Stimulated activated CD8-positive, alpha-beta memory T cell treated with anti-CD3 and anti-CD28 coated beads, Interleukin-15, amount 100 ng/mL, for 24 hours (primary cell): Measurements from ENCODE around the gene ZSCAN5A.
"Not testable (repeated sequence)": the region's sequence is repeated elsewhere in the genome, so short reads cannot be mapped to it uniquely, and the experiment has no call there.

Experiments
- DNase-seq: peaks from one replicate; pipeline ENCODE4 v3.0.0-alpha.2; 2020; ENCODE audit warnings: low read depth

Gene ZSCAN5A

DNA sequence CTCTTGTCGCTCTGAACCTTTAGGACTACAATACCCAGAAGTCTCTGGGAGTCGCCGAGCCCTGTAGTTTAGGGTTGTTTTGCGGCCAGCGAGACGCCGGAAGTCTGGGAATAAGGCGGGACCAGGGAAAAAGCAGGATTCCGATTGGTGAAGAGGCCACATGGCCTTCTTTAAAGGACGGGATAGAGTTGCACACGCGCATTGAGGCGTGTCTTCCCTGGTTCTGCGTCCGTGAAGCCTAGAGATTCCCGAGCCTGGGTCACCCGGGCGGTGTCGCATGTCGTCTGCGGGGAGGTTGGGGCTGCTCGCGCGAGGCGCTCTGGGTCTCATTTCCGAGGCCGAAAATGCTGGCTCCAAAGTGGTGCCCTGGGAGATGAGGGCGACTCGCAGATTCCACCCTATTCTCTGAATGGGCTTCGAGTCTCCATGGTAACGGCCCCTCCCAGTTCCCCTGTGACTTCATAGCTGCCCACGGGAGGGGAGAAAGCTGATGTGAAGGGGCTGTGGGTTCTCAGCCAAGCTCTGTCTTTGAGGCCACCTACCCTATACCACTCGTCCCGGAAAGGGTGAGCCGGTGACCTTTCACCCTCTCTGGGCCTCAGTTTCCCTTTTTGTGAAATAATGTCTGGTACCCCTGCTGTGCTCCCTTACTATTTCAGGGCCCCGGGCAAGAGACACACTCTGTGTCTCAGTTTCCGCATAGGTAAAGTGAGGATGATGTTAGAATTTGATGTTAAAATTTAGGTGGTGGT, 614 bp upstream of the ZSCAN5A start:
- peak; percentile 63 for DNase-seq

DNA sequence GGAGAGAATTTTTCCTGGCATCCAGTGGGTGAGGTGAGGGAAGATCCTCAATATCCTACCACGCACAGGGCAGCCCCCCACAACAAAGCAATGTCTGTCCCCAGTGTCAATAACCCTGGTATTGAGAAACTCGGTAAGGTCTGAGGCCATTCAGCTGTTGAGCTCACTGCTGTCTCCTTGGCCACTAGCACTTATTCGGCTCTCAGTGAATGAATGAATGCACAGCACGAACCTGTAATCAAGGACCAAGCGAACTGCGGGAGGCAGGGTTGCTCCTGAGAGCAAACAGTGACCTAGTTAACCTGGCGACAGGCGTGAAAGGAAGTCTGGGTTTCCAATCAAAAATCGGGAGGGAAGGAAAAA, 640 bp downstream of the ZSCAN5A start:
- no peak for DNase-seq

DNA sequence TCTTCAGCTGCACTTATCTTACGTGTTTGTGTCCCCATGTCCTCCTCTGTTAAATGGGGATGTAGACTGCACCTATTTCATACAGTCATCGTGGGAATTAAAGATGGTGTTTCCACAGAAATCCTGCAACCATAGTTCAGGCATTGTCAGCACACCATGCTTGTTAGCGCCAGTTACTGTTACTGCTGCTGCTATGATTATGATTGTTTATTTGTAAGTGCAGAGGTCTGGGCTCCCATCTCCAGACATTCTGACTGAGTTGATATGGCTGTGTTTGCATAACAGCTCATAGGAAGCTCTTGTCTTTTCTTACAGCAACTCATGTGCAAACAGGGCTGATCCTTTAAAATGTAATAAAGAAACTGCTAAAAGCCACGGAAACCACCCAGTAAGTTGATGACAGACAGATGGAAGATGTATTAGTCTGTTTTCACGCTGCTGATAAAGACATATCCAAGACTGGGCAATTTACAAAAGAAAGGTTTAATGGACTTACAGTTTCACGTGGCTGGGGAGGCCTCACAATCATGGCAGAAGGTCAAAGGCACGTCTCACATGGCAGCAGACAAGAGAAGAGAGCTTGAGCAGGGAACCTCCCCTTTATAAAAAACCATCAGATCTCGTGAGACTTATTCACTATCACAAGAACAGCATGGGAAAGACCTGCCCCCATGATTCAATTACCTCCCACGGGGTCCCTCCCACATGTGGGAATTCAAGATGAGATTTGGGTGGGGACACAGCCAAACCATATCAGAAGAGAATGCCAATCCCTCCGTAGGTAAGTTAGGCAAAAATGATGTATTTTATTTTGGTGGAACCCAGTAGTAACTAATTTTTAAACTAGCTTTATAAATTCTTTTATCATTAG, 1.6 kb downstream of the ZSCAN5A start:
- DNase-seq, result no peak

DNA sequence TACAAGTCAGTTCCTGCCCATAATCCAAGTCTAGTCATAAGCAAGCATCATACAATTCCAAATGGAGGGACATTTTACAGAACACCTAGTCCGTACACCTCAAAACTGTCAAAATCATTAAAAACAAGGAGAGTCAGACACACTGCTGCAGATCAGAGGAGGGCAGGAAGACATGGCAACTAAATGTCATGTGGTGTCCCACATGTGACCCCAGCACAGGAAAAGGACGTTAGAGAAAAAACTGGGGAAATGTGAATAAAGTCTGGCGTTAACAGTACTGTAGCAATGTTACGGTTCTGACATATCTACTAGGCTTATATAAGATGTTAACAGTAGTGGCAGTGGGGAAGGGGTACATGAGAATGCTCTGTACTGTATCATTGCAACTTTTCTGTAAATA, 2.3 kb downstream of the ZSCAN5A start:
- no peak for DNase-seq

DNA sequence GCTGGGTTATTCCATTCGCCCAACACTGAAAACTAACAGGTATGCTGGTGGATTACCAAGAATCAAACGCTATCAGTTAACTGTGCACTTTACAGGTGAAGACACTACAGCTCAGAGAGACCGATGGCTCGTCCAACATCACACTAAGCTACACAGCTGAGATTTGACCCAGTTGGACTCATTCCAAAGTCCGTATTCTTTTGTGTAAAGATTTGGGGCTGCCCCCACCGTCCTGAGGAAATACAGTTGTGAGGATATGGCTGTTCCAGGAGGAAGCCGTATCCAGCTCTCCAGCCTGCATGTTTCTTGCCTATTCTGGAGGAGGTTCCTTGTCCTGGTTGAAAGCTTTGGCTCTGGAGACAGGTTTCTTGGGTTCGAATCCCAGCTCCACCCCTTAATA, 4.2 kb downstream of the ZSCAN5A start:
- DNase-seq, result no peak

DNA sequence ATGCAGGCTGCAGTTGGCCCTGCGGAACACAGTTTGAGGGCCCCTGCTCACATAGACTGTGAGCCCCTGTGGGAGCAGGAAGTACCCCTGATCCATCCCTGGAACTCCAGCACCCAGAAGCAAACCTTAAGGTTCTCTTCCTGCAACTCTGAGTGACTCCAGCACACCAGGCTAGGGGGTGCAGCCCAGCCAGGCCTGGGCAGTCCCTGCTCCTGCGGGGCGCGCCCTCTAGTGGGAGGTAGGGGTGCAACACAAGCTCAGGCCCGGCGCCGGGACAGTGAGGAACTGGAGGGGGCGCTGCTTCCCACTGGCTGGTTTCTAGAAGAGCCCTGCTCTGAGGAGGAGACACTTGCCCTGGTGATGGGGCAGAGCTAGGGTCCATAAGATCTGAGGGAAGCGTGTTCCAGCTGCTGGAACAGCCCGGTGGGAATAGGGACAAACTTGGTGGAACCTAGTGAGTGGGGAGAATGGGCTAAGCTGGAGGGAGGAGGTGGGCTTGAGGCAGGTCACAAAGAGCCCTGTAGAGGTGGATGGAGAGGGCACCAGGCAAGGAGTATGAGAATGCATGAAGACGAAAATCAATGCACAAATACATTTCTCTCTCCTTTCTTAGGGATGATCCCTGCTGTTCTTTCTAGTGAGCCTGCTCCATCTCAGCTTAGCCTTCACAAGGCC, 5.0 kb downstream of the ZSCAN5A start:
- peak; percentile 9 for DNase-seq

DNA sequence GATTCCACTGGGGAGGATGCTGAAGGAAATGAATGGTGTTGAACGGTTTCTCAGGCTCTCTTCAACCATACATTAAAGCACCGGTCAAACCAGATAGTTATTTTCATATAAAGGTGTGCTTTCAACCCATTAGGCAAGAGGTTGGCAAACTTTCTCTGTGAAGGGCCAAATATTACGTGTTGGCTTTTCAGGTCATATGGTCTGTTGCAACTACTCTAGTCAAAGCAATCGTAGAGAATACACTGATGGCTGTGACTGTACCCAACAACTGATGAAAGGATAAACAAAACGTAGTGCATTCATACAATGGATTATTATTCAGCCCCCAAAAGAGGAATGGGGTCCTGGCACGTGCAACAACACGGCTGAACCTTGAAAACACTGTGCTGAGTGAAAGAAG, 5.8 kb downstream of the ZSCAN5A start:
- DNase-seq, result no peak

DNA sequence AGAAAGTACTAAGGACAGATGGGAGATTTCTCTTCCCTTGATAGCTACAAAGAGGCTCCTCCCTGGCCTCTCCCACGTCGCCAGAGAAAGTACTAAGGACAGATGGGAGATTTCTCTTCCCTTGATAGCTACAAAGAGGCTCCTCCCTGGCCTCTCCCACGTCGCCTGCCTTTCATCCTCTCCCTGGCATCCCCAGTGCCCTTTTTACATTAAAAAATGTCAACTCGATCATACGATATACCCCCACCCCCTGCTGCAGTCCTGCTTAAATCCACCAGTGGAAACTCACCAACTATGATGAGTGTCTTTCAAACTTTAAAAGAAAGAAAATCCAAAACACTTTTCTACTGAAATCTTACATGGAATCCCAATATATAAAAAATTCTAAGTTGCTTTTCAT, 7.6 kb downstream of the ZSCAN5A start:
- not testable (repeated sequence) for DNase-seq

DNA sequence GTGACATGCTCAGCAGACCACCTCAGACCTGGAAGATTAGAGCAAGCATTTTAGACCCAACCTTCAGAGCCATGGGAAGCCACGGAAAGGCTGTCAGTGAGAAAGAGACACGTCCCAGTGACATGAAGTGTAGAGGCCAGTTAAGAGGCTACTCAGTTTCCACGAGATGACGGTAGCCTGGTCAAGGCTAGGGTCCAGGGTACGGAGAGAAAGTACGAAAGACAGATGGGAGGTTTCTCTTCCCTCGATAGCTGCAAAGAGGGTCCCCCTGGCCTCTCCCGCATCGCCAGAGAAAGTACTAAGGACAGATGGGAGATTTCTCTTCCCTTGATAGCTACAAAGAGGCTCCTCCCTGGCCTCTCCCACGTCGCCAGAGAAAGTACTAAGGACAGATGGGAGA, 8.6 kb downstream of the ZSCAN5A start:
- DNase-seq, result no peak

DNA sequence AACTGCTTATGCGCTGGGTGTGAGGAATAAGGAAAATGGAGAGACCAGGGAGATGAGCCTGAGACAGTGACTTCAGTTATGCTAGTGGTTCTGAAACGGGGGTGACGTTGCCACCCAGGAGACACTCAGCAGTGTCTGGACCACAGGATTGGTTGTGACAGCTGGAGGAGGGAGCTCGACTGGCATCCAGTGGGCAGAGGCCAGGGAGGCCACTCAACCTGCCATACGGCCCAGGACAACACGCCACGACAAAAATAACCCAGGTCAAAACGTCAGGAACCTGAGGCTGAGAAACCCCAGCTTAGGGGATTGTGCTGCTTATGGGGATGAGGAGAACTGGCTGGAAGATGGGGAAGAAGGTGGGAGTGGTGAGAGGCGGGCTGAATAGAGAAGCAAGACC, 10.4 kb downstream of the ZSCAN5A start:
- DNase-seq, result no peak

DNA sequence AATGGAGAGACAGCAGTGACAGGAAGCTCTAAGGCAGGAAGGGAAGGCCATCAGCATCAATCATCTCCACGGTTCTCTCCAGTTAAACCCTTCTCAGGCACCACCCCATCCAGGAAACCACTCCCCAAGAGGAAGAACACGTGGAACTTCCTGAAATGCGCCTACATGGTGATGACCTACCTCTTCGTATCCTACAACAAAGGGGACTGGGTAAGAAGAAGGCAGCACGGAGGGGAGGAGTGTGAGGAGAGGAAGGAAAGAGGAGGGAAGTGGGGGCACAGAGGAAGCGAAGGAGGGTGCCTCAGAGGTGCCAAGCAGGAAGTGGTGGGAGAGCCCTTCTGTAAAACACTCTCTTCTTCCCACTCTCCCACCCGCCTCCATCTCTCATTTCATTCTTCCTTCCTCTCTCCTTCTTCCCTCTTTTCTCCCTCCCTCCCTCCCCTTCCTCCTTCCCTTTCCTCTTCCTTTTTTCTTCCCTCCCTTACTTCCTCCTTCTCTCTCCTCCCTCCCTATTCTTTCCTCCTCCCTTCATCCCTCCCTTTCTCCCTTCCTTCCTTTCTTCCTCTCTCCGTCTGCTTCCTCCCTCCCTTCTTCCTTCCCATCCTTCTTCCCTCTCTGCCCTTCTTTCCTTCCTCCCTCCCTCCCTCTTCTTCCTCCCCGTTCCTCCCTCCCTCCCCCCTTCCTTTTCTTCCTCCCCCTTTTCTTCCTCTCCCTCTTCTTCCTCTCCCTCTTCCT, 12.6 kb downstream of the ZSCAN5A start:
- DNase-seq, result no peak

DNA sequence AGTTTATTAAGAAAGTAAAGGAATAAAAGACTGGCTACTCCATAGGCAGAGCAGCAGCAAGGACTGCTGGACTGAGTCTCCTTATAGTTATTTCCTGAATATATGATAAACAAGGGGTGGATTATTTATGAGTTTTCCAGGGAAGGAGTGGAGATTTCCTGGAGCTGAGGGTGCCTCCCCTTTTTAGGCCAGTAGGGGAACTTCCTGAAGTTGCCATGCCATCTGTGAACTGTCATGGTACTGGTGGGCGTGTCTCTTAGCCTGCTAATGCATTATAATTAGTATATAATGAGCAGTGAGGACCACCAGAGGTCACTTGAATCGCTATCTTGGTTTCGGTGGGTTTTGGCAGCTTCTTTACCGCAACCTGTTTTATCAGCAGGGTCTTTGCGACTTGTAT, 13.5 kb downstream of the ZSCAN5A start:
- no peak for DNase-seq

DNA sequence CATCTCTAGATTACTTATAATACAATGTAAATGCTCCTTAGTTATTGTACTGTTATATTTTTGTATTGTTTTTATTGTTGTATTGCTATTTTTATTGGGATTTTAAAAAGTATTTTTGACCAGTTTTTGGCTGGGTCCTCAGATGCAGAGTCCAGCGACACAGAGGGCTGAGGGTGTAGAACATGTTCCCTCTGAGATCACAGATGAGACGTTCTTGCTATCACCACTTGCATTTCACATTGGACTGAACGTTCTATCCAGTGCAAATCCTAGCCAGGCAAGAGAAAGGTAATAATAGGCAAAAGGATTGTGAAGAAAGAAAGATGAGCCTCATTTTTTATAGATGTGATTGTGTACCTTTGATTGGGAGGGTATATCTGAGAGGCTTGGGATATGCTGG, 15.0 kb downstream of the ZSCAN5A start:
- no peak for DNase-seq

DNA sequence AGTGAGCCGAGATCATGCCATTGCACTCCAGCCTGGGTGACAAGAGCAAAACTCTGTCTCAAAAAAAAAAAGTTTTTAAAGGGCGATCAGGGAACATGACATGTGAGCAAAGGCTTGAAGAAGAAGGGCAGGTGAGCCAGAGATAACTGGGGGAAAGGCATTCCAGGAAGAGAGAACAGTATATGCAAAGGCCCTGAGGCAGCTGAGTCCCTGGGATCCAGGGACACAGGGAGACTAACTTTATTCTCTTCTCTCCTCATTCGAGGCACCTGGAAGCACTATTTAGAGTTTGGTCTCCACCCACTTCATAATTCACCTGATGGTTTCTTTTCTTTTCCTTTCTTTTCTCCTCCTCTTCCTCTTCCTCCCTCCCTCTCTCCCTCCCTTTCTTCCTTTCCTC, 17.6 kb downstream of the ZSCAN5A start:
- no peak for DNase-seq

DNA sequence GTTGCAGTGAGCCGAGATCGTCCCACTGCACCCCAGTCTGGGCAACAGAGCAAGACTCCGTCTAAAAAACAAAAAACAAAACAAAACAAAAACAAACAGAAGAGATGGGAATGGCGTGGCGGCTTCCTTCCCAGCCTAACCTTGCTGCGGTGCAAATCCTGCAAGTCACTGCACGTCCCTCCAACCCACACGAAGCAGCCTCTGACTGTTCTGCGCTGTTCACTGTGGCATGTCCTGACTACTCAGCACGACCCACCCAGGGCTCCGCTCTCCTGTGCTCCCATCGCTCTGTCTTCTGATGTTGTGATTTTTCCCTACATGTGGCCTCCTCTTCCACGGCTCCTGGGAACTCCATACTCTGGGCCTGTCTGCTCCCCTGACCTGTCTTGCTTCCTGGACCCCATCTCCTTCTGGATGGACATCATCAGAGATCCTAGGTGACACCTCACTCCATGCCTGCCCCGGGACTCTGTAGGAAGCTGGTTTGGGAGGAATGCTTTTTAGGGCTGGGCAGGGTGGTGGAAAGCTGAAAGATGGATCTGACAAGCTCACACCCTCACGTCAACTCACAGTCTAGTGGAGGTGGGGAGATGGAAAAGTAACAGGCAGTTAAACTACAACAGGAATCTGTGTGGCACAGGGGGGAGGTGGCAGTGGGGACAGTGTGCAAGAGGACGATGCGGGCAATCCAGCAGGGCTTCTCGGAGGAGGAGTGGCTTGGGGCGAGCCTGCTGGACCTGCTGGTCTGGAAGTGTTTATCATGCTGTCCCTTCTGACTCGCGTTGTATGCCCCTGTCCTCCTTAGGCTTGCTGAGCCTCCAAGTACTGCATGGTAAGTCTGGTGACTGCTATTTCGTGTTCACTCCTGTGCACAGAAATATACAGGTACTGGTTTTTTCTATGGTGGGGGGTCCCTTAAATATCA, 18.8 kb downstream of the ZSCAN5A start:
- DNase-seq, result no peak

DNA sequence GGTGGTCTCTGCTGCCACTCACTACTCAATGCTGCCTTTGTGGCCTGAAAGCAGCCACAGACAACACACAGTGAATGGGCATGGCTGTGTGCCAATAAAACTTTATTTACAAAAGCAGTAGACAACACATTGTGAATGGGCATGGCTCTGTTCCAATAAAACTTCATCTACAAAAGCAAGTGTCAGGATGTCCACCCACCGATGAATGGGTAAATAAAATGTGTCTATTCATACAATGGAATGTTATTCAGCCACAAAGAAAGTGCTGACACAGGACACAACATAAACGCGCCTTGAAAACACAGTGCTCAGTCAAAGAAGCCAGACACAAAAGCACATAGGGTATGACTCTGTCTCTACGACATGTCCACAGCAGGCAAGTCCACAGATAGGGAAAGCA, 20.1 kb downstream of the ZSCAN5A start:
- DNase-seq, result no peak

DNA sequence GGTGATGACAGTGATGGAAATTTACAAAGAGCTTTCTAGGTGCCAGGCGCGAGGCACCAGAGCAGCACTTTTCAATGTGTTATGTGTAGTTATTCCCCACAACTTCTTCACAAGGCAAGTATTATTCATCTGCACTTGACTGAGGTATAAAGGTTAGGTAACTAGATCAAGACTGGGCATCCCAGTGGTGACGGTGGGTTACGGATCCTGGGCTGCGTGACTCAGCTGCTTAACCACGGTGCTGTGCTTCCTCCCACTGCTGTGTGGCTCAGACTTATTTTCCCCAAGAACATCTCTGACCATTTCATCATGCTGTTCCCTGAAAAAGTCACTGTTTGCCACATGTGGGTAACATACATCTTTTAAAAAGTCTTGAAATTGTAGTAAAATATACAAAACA, 22.8 kb downstream of the ZSCAN5A start:
- no peak for DNase-seq

DNA sequence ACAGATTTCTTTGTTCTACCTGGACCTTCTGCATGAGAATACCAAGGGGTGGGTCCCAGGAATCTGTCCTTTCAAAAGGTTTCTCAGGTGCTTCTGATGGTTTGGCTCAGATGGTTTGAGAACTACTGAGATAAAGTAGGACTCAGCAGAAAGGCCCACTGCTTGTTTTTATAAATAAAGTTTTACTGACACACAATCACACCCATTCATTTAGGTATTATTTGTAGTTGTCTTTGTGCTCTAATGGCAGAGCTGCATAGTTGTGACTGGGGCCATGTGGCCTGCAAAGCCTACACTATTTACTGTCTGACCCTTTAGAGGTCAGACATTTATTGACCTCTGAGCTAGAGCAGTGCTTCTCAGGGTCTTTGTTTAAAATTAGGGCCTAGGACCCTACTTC, 24.5 kb downstream of the ZSCAN5A start:
- DNase-seq, result no peak

DNA sequence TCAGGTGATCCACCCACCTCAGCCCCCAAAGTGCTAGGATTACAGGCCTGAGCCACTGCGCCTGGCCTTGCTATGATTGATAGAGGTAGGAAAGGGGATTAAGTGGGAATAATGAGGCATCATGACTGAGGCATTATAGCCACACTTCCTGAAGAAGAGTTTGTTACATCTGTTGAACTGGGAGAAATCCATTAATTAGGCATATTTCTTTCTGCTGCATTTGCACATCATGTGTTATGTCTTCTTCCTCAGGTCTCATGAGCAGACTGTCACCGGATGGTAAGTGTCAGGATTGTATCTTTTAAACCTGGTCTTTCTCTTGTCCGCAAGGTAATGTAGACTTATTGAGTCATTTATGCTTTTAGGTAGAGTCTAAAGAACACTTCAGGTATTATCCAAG, 29.9 kb downstream of the ZSCAN5A start:
- DNase-seq, result no peak

DNA sequence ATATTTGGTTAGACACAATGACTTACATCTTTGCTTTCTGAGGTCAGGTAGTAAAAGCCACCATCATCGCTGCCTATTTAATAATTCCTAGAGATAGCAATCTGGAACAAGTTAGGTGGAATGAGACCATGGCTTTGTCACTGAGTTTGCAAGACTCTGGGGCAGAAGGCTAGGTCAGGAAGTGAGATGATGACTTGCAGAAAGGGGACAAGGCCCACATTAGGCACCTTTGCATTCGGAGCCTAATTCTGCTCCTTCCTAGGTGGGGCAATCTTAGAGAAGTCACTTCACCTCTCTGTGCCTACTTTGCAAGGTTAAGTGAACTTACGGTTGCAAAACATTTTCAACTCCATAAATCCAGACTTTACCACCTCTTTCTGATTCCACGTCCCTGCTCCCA, 31.8 kb downstream of the ZSCAN5A start:
- no peak for DNase-seq

DNA sequence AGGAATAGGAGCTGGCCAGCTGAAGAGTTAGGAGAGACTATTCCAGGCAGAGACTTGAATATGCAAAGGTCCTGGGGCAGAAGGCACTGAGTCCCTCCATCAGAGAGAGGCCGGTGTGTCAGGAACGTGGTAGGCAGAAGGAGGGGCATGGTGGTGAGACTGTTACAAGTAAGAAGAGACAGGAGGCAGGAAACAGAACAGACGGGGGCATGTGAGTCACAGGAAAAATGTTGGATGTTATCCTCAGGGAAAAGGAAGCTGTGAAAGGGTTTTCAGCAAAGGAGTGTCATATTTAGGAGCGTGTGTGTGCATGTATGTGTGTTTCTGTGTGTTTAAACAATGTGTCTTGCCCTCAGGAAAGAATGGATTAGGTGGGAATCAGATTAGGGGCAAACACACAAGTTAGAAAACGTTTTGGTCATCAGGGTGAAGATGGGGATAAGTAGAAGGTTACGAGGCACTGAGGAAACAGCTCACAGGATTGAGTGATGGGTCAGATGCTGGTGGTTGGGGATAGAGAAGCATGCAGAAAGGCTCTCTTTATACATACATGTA, 41.0 kb downstream of the ZSCAN5A start:
- no peak for DNase-seq
